Neuron (in vitro differentiated cells): Measurements from ENCODE around the gene PTPRM.

Source experiments
- H2AFZ ChIP-seq: one replicate; pipeline ENCODE4 v1.6.1; 2013; ENCODE audit warnings: low read depth, mild to moderate bottlenecking, inconsistent platforms, low read length, moderate library complexity
- H3K27me3 ChIP-seq: one replicate; pipeline ENCODE4 v1.6.1; 2013; ENCODE audit warnings: low read length; ENCODE audit not compliant: insufficient read depth
- H3K36me3 ChIP-seq: one replicate; pipeline ENCODE4 v1.6.1; 2013; ENCODE audit warnings: low read length; ENCODE audit not compliant: insufficient read depth
- H3K4me1 ChIP-seq: one replicate; pipeline ENCODE4 v1.6.1; 2013; ENCODE audit warnings: low read length; ENCODE audit not compliant: insufficient read depth
- H3K4me3 ChIP-seq: 2 replicates; pipeline ENCODE4 v1.5.1; 2013; ENCODE audit warnings: mild to moderate bottlenecking, low read length, moderate library complexity
- H3K9me3 ChIP-seq: one replicate; pipeline ENCODE4 v1.6.1; 2013; ENCODE audit warnings: low read length

The PTPRM gene

DNA sequence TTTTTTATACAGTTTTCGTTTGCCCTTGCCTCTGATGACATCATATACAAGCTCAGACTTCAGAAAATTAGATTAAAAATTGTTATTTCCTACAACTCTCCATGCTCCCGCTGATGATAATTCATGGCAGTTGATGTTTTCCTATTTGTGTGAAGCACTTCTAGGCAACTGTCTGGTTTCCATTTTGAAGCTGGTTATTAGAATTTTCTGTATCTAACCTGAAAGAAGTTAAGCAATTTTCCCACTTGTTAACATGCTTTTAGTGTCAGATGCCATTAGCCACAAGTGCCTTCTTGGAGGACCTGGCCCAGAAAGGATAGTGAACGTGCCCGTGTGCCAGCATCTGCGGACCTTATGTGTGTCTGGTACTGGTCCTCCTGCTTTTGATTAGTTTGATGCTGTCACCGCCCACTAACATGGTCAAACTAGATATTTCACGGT is 694.6 kb downstream of the PTPRM start:
- Histone ChIP-seq H3K9me3 (no peaks in the 10 kb centered on the region), H3K4me1 (peaks cover 6% of the 10 kb centered on the region)

DNA sequence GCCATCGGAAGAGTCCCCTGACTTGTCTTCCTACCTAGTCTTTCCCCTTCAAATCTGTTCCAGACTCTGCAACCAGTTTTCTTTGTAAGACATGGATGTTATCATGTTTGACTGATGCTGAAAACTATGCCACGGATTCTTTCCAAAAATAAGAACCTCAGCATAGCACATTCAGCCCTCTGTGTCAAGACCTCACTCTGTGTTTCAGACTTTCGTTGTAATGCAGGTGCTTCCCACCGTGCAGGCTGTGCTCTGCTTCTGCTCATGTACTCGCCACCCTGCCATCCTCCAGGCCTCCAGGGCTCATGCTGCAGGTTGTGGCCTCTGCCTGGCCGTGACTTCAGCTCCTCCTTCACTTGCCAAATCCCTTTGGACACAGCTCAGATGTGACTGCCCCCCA is 695.1 kb downstream of the PTPRM start:
- H3K27me3 ChIP-seq = no peaks in the 10 kb centered on the region
- no peak overlapping the region for H3K4me3 ChIP-seq
- H3K9me3 ChIP-seq = no peaks in the 10 kb centered on the region
- no peak overlapping the region for H2AFZ ChIP-seq
- H3K36me3 ChIP-seq = no peaks in the 10 kb centered on the region
- peaks cover 6% of the 10 kb centered on the region for H3K4me1 ChIP-seq

More for the DNA sequence above, 694.6 kb downstream of the PTPRM start:
- Histone ChIP-seq H3K27me3 (no peaks in the 10 kb centered on the region), H3K36me3 (no peaks in the 10 kb centered on the region), H2AFZ (no peak overlapping the region), H3K4me3 (no peak overlapping the region)

DNA sequence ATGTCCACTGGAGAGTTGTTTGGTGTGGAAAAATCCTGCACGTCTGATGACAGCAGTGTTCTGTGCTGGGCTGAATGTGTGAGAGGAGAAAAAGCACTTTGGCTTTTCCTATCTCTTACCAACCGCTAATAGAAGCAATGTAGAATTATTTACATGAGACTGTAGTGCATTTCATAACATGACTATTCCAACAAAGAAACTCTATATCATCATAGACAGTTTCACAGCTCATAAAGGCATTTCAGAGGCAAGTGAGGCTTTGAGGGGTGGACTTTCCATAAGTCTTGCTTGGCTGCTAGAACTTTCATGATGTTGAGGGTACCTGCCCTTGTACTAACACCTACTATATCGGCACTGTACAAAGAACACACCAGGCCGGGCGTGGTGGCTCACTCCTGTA is 697.0 kb downstream of the PTPRM start:
- Histone ChIP-seq H3K9me3 (no peaks in the 10 kb centered on the region), H3K36me3 (no peaks in the 10 kb centered on the region), H3K4me3 (no peak overlapping the region), H3K27me3 (no peaks in the 10 kb centered on the region), H2AFZ (no peak overlapping the region), H3K4me1 (peaks cover 6% of the 10 kb centered on the region)

DNA sequence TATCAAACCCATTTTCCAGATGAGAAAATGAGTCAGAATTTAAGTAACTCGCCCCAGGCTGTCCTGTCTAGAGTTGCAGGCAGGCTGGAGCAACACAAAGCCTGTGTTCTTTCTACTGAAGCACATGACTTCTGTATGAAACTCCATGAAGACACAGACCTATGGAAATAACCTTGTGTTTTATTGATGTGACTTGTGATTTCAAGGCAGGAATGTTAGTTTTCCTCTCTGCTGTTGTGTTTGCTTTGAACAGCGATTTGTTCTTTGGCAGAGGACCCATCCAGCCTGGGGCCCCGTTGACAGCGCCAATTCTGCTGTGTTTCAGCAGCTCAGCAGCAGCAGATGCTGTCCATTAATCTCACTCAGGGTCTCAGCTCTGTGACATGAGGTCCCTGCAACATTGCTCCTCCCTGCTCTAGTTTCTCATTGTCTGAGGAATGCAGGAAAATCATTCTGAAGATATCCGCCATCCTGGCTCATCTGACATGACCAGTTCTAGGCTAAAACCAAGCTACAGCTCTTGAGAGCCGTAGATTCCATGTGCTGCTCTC is 697.8 kb downstream of the PTPRM start:
- H3K36me3 ChIP-seq = no peaks in the 10 kb centered on the region
- no peak overlapping the region for H3K4me3 ChIP-seq
- H3K9me3 ChIP-seq = no peaks in the 10 kb centered on the region
- H3K4me1 ChIP-seq = peaks cover 6% of the 10 kb centered on the region
- no peak overlapping the region for H2AFZ ChIP-seq
- H3K27me3 ChIP-seq = no peaks in the 10 kb centered on the region

DNA sequence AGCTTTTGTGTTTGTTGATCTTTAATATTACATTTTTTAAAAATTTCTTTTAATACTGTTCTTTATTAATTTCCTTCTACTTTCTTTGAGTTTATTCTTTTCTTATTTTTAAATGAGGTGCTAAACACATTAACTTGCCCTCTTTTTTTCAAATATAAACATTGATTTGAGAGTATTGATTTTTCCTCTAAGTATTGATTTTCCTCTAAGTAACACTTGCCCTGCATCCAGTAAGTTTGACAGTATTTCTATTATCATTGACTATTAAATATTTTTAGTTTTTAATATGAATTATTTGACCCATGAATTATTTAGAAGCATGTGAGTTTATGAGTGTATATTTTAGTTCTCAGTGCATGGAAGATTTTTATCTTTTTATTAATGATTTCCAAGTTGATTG is 705.1 kb downstream of the PTPRM start:
- H3K27me3 ChIP-seq = no peaks in the 10 kb centered on the region
- H3K9me3 ChIP-seq = no peaks in the 10 kb centered on the region
- no peaks in the 10 kb centered on the region for H3K4me1 ChIP-seq
- no peaks in the 10 kb centered on the region for H3K36me3 ChIP-seq
- H3K4me3 ChIP-seq = no peak overlapping the region
- no peak overlapping the region for H2AFZ ChIP-seq

DNA sequence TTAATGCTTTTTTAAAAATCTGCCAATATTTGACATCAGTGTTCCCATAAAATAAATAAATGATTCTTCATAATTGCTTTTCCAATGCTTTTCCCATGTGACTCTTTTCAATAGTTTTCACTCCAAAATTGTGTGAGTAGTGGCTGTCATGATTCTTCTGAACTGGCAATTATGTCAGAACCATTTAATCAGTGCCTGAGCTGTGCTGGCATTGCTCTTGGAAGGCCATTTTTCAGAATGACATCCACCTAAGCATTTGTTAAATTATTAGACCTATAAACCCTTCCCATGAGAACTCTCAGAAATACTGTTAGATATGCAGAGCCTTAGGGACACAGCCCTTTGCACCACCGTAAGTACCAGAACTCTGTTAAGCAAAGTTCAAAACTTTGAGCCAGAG is 707.3 kb downstream of the PTPRM start:
- H3K27me3 ChIP-seq = no peaks in the 10 kb centered on the region
- H3K4me1 ChIP-seq = no peaks in the 10 kb centered on the region
- no peaks in the 10 kb centered on the region for H3K9me3 ChIP-seq
- no peak overlapping the region for H2AFZ ChIP-seq
- no peaks in the 10 kb centered on the region for H3K36me3 ChIP-seq
- H3K4me3 ChIP-seq = no peak overlapping the region

DNA sequence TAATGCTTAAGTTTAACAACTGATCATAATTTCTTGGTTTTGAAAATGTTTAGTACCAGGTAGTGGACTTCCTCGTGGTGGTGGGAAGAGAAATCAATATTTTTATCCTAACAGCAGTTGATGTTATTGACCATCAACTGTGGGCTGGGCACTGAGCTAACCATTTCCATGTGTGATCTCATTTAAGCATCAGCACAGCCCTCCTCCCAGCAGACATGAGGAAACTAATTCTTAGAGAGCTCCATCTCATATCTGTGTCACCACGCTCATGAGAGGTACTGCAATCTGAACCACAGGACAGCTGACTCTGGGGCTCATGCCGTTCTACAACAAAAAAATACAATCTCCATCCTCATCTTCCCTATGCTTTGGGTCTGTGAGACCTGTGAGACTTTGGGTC is 709.3 kb downstream of the PTPRM start:
- H3K4me3 ChIP-seq = no peak overlapping the region
- no peaks in the 10 kb centered on the region for H3K36me3 ChIP-seq
- no peaks in the 10 kb centered on the region for H3K27me3 ChIP-seq
- H2AFZ ChIP-seq = no peak overlapping the region
- no peaks in the 10 kb centered on the region for H3K4me1 ChIP-seq
- no peaks in the 10 kb centered on the region for H3K9me3 ChIP-seq

DNA sequence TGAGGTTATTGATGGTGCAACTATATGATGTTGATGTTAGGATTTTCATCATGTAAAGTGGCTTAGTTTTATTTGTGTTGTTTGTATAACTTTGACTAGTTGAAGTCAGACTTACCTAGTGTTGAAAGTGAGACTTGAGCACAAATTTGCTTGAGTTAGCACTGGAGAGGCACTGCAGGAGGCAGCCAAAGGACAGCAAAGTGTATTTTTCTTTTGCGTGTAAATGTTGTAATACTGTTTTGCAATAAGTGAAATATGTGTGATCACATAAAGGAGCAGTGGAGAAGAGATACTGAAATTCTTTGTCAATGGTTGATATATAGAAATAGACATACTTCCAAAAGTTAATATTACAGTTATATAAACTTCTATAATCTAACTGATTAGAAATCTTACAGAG is 710.2 kb downstream of the PTPRM start:
- no peaks in the 10 kb centered on the region for H3K9me3 ChIP-seq
- H3K4me3 ChIP-seq = no peak overlapping the region
- no peaks in the 10 kb centered on the region for H3K27me3 ChIP-seq
- H3K4me1 ChIP-seq = no peaks in the 10 kb centered on the region
- H3K36me3 ChIP-seq = no peaks in the 10 kb centered on the region
- no peak overlapping the region for H2AFZ ChIP-seq

DNA sequence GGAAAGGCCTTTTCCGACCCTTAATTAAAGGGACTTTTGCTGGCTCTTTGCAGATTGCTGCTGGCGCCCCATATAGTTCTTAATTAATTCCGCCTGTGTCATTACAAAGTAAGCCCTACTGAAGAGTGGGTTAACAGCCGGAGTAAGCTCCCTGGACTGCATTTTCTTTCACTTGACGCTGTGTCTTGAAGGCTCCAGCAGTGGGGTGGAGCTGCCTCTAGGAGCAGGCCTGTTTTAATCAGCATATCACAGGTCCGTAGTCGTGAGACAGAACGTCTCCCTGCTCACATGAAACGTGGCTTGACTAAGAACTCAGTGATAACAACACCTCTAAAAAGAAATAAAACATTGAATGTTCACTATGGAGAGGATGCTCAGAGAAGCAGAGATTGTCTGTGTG is 712.2 kb downstream of the PTPRM start:
- H3K4me1 ChIP-seq = no peaks in the 10 kb centered on the region
- H2AFZ ChIP-seq = no peak overlapping the region
- H3K4me3 ChIP-seq = no peak overlapping the region
- H3K9me3 ChIP-seq = no peaks in the 10 kb centered on the region
- no peaks in the 10 kb centered on the region for H3K27me3 ChIP-seq
- H3K36me3 ChIP-seq = no peaks in the 10 kb centered on the region

DNA sequence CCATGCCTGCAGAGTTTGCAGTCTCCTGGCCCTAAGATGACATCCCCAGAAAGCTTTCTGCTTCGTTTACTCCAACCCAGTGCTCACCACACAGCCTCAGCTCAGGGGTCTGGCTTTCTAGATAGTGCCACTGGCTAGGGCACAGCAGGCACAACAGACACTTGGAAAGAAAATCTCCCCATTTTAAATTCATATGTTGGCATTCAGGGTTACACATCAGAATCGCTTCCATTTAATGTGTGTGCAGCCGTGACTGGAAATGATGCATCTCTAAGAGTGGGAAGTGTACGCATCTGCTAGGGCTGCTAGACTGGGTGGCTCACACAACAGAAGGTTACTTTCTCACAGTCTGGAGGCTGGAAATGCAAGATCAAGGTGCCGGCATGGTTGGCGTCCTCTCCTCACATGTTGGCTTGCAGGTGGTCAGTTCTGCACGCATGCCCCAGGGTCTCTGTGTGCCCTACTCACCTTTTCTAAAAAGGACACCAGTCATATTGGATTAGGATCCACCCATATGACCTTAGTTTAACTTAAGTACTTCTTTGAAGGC is 712.7 kb downstream of the PTPRM start:
- H3K36me3 ChIP-seq = no peaks in the 10 kb centered on the region
- H3K4me3 ChIP-seq = no peak overlapping the region
- H2AFZ ChIP-seq = no peak overlapping the region

DNA sequence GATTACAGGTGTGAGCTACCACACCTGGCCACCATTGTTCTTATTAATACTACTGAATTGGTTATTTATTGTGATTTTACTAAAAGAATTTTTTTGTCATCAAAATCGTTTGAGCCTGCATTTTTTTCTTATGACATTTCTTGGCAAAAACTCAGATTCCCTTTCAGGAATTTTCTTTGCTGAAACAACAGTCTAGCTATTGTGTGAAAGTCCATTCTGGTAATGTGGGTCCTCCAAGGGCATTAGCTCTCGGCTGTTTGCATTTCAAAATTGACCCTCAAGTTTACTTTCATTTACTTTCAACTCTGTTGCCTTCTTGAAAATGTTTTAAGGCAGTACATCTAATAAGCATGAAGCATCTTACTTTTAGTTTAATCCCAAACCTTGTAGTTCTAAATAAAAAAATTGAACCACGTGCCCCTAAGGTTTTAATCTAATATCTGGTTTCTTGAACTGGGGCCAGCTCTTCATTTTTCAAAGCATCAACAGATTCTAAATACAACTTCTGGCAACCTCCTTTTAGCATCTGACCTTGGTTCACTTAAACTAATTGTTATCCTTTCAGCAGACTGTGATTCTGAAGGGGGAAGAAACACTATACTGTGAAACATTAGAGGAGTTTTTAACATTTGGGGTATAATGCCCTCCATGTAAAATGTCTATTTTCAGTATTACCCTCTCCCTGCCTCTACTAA is 716.9 kb downstream of the PTPRM start:
- no peaks in the 10 kb centered on the region for H3K9me3 ChIP-seq
- H3K36me3 ChIP-seq = no peaks in the 10 kb centered on the region
- peaks cover 10% of the 10 kb centered on the region for H3K4me1 ChIP-seq
- H3K4me3 ChIP-seq = no peak overlapping the region
- H3K27me3 ChIP-seq = no peaks in the 10 kb centered on the region
- H2AFZ ChIP-seq = no peak overlapping the region

More for the DNA sequence above, 712.7 kb downstream of the PTPRM start:
- Histone ChIP-seq H3K9me3 (no peaks in the 10 kb centered on the region), H3K4me1 (no peaks in the 10 kb centered on the region), H3K27me3 (no peaks in the 10 kb centered on the region)

DNA sequence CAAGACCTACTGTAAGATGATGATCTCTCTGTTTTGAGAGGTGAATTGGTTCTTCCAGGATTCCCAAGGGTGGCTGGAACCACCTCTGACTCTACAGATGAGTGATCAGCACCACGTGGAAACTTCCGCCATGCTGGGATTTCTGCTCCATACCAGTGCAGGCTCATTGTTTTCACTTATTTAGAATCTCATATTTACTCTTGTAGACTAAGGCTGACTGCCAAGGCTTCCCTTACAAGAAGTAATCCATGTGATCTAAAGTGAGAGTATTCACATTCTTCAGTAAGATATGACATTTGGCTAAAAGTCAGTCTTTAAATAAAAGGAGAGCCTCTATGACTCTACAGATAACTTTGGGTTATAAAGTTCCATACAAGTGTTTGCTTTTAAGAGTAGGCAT is 719.2 kb downstream of the PTPRM start:
- Histone ChIP-seq H2AFZ (no peak overlapping the region), H3K4me1 (peaks cover 17% of the 10 kb centered on the region), H3K4me3 (no peak overlapping the region), H3K27me3 (no peaks in the 10 kb centered on the region), H3K9me3 (no peaks in the 10 kb centered on the region), H3K36me3 (no peaks in the 10 kb centered on the region)

DNA sequence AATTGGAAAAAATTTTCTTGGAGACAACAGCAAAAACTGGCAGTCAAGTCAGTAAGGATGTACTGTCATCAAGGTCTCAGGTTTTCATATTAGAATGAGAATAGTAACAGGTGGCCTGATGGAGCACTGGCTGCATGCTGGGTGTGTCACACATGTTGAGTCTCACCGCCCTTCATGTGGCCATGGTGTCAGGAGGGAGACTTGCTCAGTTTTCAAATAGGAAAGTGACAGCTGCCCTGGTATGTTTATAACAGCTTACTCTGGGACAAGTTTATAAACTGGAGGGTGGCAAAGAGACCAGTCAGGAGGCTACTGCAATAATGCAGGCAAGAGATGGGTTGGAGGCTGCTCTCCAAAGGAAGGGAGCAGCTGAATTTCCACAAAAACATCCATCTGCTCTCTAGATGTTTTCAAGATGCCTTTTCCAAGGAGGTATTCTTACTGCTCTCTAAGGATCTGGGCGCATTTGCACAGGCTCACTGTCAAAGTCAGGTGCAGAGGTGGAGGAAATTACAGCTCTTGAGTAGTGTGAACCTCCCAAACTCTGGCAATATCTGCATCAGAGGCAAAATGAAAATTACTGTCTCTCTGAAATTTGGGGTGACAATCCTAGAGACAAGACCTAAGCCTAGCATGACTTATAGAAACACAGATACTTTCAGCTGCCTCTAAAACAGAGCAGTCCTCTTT is 720.2 kb downstream of the PTPRM start:
- H2AFZ ChIP-seq = no peak overlapping the region
- H3K36me3 ChIP-seq = no peaks in the 10 kb centered on the region
- H3K4me1 ChIP-seq = peaks cover 17% of the 10 kb centered on the region
- no peaks in the 10 kb centered on the region for H3K27me3 ChIP-seq
- H3K4me3 ChIP-seq = no peak overlapping the region
- H3K9me3 ChIP-seq = no peaks in the 10 kb centered on the region
